ENCODE data around the gene CACNA2D3. TPM values are rescaled to one million over a fixed set of nuclear protein-coding genes. Genes with fewer than 3 reads are reported as not detected.

The CACNA2D3 gene
- total RNA-seq, 1 donor, result 4.3 TPM

DNA sequence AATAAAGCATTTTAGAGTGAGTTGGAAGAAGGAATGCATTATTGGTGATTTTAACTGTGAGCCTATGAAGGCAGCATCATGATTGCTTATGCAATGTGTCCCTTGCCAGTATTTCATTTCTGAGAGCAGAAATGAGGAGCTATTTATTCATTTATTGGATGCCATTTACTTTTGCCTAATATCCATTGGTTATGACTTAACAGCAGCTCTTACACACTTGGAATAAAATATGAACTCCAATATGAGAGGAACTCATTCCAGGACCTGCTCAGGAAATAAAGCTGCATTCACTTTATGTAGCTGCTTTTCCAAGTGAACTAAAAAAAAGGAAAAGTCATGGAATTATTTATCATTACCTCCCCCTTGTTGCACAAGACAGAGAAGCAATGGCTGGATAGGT, 525.4 kb downstream of the CACNA2D3 start:
- no peak overlapping the region for H3K4me3 ChIP-seq (ENCODE audit: low read depth, low read length)
- no peak for DNase-seq (ENCODE audit: low read depth)
- TF ChIP-seq, protein P1, sequence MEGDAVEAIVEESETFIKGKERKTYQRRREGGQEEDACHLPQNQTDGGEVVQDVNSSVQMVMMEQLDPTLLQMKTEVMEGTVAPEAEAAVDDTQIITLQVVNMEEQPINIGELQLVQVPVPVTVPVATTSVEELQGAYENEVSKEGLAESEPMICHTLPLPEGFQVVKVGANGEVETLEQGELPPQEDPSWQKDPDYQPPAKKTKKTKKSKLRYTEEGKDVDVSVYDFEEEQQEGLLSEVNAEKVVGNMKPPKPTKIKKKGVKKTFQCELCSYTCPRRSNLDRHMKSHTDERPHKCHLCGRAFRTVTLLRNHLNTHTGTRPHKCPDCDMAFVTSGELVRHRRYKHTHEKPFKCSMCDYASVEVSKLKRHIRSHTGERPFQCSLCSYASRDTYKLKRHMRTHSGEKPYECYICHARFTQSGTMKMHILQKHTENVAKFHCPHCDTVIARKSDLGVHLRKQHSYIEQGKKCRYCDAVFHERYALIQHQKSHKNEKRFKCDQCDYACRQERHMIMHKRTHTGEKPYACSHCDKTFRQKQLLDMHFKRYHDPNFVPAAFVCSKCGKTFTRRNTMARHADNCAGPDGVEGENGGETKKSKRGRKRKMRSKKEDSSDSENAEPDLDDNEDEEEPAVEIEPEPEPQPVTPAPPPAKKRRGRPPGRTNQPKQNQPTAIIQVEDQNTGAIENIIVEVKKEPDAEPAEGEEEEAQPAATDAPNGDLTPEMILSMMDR (IDR thresholded peaks at IDR 0.05; ENCODE audit: insufficient read depth, low read depth, low read length), result no peak

- no peak overlapping the region for H3K4me3 ChIP-seq (ENCODE audit: low read depth, low read length)
- DNase-seq (ENCODE audit: low read depth), result no peak
- TF ChIP-seq, protein P1 (IDR thresholded peaks at IDR 0.05; ENCODE audit: insufficient read depth, low read depth, low read length), result no peak
Observed at GRCh38 chr3:54649551-54649950, 527.2 kb downstream of the CACNA2D3 start.

GRCh38 chr3:54653456-54654195, 531.3 kb downstream of the CACNA2D3 start:
- no peak overlapping the region for H3K4me3 ChIP-seq (ENCODE audit: low read depth, low read length)
- TF ChIP-seq, protein P1 (IDR thresholded peaks at IDR 0.05; ENCODE audit: insufficient read depth, low read depth, low read length), result no peak
- DNase-seq (ENCODE audit: low read depth), result no peak

DNA sequence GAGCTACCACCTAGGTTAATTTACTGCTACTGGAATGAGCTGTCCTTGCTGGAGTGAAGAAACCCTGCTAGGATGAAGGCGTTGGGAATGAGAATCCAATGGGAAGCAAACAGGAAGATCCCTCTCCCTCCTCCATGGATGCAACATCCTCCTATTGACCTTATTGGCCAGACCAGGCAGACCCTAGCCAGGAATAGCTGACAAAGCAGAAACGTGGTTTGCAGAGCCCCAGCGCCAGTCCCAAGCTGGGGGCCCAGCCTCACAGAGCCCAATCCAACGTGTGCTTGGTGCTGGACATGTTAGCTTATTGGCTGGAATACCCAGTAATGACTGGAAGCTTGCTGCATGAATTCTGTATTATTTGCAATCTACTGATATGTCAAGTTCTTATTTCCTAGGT, 532.4 kb downstream of the CACNA2D3 start:
- DNase-seq (ENCODE audit: low read depth), result no peak
- H3K4me3 ChIP-seq (ENCODE audit: low read depth, low read length), result no peak overlapping the region
- TF ChIP-seq, protein P1 (IDR thresholded peaks at IDR 0.05; ENCODE audit: insufficient read depth, low read depth, low read length), result no peak

GRCh38 chr3:54659347-54659746, 537.0 kb downstream of the CACNA2D3 start:
- TF ChIP-seq, protein P1 (IDR thresholded peaks at IDR 0.05; ENCODE audit: insufficient read depth, low read depth, low read length), result no peak

GRCh38 chr3:54660714-54661132, 538.4 kb downstream of the CACNA2D3 start:
- no peak overlapping the region for H3K4me3 ChIP-seq (ENCODE audit: low read depth, low read length)
- no peak for DNase-seq (ENCODE audit: low read depth)
- TF ChIP-seq, protein P1 (IDR thresholded peaks at IDR 0.05; ENCODE audit: insufficient read depth, low read depth, low read length), result no peak

More at GRCh38 chr3:54659347-54659746, 537.0 kb downstream of the CACNA2D3 start:
- H3K4me3 ChIP-seq (ENCODE audit: low read depth, low read length), result no peak overlapping the region
- no peak for DNase-seq (ENCODE audit: low read depth)

DNA sequence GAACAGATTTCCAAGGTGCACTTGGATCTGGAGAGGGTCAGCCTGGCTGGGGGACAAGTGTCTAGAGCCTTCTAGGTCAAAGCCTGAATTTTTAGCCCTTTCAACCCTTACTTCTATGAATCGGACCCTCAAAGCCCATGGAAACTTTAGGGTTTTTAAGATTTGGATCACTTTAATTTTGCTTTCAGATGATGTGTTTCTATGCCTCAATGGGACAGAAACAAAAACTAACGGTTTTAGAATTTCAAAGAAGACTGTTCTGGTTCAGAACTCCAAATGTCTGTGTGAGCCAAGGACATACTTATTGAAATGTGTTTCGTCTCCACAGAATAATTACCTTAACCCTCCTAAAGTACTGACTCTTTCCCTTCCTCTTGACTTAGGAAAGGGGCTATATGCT, 538.8 kb downstream of the CACNA2D3 start:
- H3K4me3 ChIP-seq (ENCODE audit: low read depth, low read length), result no peak overlapping the region
- no peak for DNase-seq (ENCODE audit: low read depth)
- TF ChIP-seq, protein P1 (IDR thresholded peaks at IDR 0.05; ENCODE audit: insufficient read depth, low read depth, low read length), result no peak
